Measurements from ENCODE around the gene PRR19. TPM values are rescaled to one million over a fixed set of nuclear protein-coding genes. Genes with fewer than 3 reads are reported as not detected.

The PRR19 gene
- total RNA-seq, 4 donors from 2014 or later, result 0.17 to 0.50 TPM; not detected in 2

DNA sequence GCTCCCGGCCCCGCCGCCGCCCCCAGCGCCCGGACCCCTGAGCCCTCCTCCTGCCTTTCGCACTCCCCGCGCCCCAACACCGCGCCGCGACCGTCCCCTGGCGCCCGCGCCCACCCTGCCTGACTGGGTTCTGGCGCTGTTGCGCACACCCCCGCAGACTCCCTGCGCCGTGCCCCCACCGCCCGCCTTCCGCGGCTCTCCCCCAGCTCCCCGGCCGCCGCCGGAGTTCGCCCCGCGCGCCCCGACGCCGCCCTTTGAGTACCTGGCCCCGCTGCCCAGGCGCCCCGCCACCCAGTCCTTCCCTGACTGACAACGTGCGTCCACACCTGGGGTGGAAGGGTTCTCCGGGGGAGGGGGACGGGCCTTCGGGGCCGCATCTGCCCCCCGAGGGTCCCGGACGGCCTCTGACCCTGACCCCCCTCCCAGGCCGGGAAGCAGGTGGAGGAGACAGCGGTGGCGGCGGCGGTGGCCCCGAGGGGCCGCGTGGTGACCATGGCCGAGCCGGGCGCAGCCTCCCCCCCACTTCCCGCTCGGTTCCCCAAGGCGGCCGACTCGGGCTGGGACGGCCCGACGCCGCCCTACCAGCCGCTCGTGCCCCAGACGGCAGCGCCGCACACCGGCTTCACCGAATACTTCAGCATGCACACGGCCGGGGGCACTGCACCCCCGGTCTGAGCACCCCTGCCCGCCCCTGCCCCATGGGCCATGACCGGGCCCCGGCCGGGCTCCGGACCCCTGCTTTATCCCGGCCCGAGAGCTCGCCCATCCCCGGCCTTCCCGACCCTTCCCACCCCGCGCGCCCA lies 22.1 kb downstream of the PRR19 start:
- Histone ChIP-seq H3K27ac (replicated peaks in 1 of 4) (no peak overlapping the region), H3K4me1 (peaks cover 31 to 44% (median 43%) of the 10 kb centered on the region in 4 donors), H3K36me3 (no peaks in the 10 kb centered on the region), H3K4me3 (peak overlapping the region; percentile 89 to 97 (median 92)), H3K27me3 (peaks cover 9 to 33% (median 19%) of the 10 kb centered on the region in 4 donors), H3K9me3 (no peaks in the 10 kb centered on the region)
- TF ChIP-seq POLR2AphosphoS5 (IDR thresholded peaks at IDR 0.05) (no peak), POLR2A (IDR thresholded peaks at IDR 0.05; ENCODE audit: low read depth) (no peak), CTCF (IDR thresholded peaks at IDR 0.05) (no peak), EP300 (IDR thresholded peaks at IDR 0.05) (no peak)
- WGBS, result 23% methylated on average over 6 of the region's 92 CpGs
- DNase-seq (ENCODE audit: extremely low spot score), result no peak
- intact Hi-C loops (cut with DNase I), result loop anchor here (10.0 kb wide), 1 partner anchor 189 kb away; the partner anchor contains the start of gene POU2F2

DNA sequence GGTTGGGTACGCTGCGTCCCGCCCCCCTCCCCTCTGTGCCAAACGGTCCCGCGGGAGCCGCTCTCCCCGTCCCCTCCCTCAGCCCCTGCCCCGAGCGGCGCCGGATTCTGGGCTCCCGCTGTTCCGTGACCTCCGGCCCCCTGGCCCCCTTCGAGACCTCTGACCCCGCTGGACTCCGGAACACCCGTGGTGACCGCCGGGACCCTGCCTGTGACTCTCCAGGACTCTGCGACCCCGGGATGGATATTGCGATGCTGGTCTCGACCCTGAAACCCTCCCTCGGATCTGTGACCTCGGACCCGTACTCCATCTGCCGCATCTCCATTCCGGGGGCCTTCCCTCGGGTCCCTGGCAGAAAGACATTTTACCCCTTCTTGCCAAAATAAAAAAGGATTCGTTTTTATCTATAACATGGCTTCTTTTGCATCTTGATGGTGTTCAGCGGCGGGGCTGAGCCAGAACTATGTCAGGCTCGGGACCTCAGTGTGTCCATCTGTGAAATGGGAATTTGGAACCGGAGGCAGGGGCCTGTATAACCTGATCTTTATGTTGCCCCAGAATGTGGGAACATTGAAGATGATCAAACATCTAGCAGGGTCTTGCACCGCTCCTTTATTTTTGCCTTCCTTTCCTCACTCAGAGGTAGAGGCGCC lies 22.8 kb downstream of the PRR19 start:
- WGBS, result 14% methylated on average over 9 of the region's 38 CpGs
- Histone ChIP-seq H3K36me3 (no peaks in the 10 kb centered on the region), H3K27me3 (peaks cover 9 to 33% (median 19%) of the 10 kb centered on the region in 4 donors), H3K4me3 (peak overlapping the region; percentile 89 to 97 (median 92)), H3K27ac (replicated peaks in 1 of 4) (peak overlapping the region in 2 of 4 donors; percentile 76 to 81), H3K9me3 (no peaks in the 10 kb centered on the region), H3K4me1 (peaks cover 31 to 44% (median 43%) of the 10 kb centered on the region in 4 donors)
- DNase-seq (ENCODE audit: extremely low spot score), result no peak
- TF ChIP-seq CTCF (IDR thresholded peaks at IDR 0.05), result no peak
- no peak for TF ChIP-seq POLR2AphosphoS5 (IDR thresholded peaks at IDR 0.05)
- TF ChIP-seq POLR2A (IDR thresholded peaks at IDR 0.05; ENCODE audit: low read depth), result no peak
- TF ChIP-seq EP300 (IDR thresholded peaks at IDR 0.05), result no peak
- intact Hi-C loops (cut with DNase I), result loop anchor here (5.0 to 10.0 kb wide), 2 partner anchors 73 to 190 kb away; partner anchors contain the start of gene POU2F2

GRCh38 chr19:42325308-42325895 lies 23.5 kb downstream of the PRR19 start, which contains the start of gene MEGF8:
TSS of gene MEGF8 (plus strand) at chr19:42325635. CDS start at chr19:42326244, 609 bp downstream.
- intact Hi-C loops (cut with DNase I), result loop anchor here (5.0 to 10.0 kb wide), 2 partner anchors 72 to 191 kb away; partner anchors contain the start of gene POU2F2
- peaks cover 9 to 33% (median 19%) of the 10 kb centered on the region in 4 donors for H3K27me3 ChIP-seq
- H3K36me3 ChIP-seq, result no peaks in the 10 kb centered on the region
- H3K4me1 ChIP-seq, result peaks cover 31 to 48% (median 43%) of the 10 kb centered on the region in 4 donors
- H3K27ac ChIP-seq (replicated peaks in 1 of 4), result peak within 1 kb of the TSS; percentile 76 to 81 (median 80)
- no CpG with 5 or more reads among the region's 45 CpGs for WGBS
- H3K4me3 ChIP-seq, result peak within 1 kb of the TSS; percentile 89 to 97 (median 92)
- peak; percentile 99 for DNase-seq (ENCODE audit: extremely low spot score)
- no peaks in the 10 kb centered on the region for H3K9me3 ChIP-seq
- TF ChIP-seq POLR2AphosphoS5 (IDR thresholded peaks at IDR 0.05), result peak; percentile 84 to 96
- TF ChIP-seq CTCF (IDR thresholded peaks at IDR 0.05), result peak; percentile 85 to 92 (median 91)
- no peak for TF ChIP-seq EP300 (IDR thresholded peaks at IDR 0.05)

DNA sequence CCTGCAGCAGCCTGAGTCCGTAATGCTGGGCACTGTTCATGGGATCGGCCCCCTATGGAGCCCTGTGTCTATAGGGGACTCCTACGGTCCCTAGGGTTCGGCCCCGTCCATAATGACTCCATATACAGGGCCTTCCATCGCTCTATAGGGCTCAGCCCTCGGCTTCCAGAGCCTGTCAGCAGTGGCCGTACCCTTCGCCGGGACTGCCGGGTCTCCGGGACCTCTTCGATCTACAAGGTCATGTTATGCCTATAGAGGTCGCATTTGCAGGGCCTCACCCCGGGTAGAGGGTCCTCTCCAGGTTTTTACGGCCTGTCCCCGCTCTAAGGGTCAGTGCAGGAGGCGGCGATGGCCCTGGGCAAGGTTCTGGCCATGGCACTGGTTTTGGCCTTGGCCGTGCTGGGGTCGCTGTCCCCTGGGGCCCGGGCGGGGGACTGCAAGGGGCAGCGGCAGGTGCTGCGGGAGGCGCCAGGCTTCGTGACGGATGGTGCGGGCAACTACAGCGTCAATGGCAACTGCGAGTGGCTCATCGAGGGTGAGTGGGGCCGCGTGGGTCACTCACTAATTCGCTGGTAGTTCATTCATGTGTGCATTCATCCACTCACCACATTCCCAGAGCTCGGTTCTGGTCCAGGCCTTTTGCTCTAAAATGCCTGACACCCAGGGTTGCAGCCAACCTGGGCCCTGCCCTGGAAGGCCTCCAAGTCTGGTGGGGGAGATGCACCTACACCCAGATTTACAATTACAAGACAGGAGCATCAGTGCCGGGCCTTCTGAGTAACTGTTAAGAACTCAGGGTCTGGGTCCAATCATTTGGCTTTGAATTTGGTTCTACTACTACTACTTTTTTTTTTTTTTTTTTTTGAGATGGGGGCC lies 24.2 kb downstream of the PRR19 start:
- DNase-seq (ENCODE audit: extremely low spot score), result no peak
- H3K4me1 ChIP-seq, result peaks cover 31 to 54% (median 43%) of the 10 kb centered on the region in 4 donors
- H3K36me3 ChIP-seq, result no peaks in the 10 kb centered on the region
- peak overlapping the region; percentile 89 to 97 (median 92) for H3K4me3 ChIP-seq
- no peaks in the 10 kb centered on the region for H3K9me3 ChIP-seq
- 13% methylated on average over 6 of the region's 37 CpGs for WGBS
- intact Hi-C loops (cut with DNase I), result loop anchor here (5.0 to 10.0 kb wide), 2 partner anchors 71 to 191 kb away; partner anchors contain the start of gene POU2F2
- TF ChIP-seq POLR2A (IDR thresholded peaks at IDR 0.05; ENCODE audit: low read depth) (no peak), EP300 (IDR thresholded peaks at IDR 0.05) (no peak), POLR2AphosphoS5 (IDR thresholded peaks at IDR 0.05) (no peak), CTCF (IDR thresholded peaks at IDR 0.05) (no peak)
- H3K27me3 ChIP-seq, result peaks cover 9 to 33% (median 19%) of the 10 kb centered on the region in 4 donors
- H3K27ac ChIP-seq (replicated peaks in 1 of 4), result peak overlapping the region; percentile 76 to 81 (median 80)
